Measurements from ENCODE around the gene ASCL2.

GRCh38 chr11:2300290-2300935, 30.0 kb upstream of the ASCL2 start:
- TF ChIP-seq CTCF (conservative IDR thresholded peaks at IDR 0.05; ENCODE audit: low read length) (no peak), EZH2phosphoT487 (IDR thresholded peaks at IDR 0.05; ENCODE audit: borderline replicate concordance, low read depth, low read length) (no peak)
